DMS53 treated with DMSO at 0.1 percent for 48 hours (cell line): ENCODE measurements around the gene IQSEC1.

Experiments
- DNase-seq: peaks from one replicate; lab custom pipeline; 2025; ENCODE audit not compliant: unreplicated experiment; lab: John Stamatoyannopoulos, UW

The IQSEC1 gene

DNA sequence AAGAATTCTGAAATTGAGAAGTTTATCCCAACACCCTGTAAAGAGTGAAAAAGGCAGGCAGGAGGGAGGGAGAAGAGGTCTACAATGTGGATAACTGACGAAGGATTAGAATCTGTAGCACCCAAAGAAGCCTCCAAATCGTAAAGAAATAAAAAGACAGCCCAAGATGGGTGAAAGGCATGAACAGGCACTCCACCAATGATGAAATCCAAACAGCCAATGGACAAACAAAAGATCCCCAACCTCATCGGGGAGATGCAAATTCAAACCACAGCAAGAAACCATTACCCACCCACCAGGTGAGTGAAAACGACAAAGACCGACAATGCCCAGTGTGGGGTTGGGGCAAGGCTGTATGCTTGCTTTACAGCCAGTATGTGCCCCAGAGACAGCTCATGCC is 85.6 kb downstream of the IQSEC1 start:
- DNase-seq, result no peak

DNA sequence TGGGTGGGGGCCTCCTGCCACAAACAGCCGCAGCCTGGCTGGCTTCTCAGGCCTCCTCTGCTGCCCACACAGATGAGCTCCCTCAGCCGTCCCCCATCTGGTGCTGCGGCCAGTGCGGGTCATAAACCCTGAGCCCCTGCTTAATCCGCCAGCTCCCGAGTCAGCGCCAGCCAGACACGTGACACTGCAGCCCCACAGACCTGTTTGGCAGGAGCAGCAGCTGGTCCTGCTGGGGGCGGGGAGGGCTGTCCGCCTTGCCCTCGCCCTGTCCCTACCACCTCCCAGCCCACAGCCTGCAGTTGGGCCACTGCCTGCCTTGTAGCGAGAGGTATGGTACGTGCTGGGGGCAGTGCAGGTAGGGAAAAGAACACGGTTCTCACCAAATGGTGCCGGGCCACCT is 86.2 kb downstream of the IQSEC1 start:
- no peak for DNase-seq

- no peak for DNase-seq
These were observed 86.7 kb downstream of the IQSEC1 start for GRCh38 chr3:12986521-12986920.

GRCh38 chr3:12986031-12986430 is 87.2 kb downstream of the IQSEC1 start:
- no peak for DNase-seq

- DNase-seq, result no peak
These were observed 88.1 kb downstream of the IQSEC1 start for GRCh38 chr3:12985148-12985547.

GRCh38 chr3:12984023-12984823 is 89.0 kb downstream of the IQSEC1 start:
- no peak for DNase-seq

- DNase-seq, result no peak
These were observed 89.9 kb downstream of the IQSEC1 start for GRCh38 chr3:12983319-12983718.

- DNase-seq, result no peak
These were observed 90.6 kb downstream of the IQSEC1 start for GRCh38 chr3:12982619-12983101.

DNA sequence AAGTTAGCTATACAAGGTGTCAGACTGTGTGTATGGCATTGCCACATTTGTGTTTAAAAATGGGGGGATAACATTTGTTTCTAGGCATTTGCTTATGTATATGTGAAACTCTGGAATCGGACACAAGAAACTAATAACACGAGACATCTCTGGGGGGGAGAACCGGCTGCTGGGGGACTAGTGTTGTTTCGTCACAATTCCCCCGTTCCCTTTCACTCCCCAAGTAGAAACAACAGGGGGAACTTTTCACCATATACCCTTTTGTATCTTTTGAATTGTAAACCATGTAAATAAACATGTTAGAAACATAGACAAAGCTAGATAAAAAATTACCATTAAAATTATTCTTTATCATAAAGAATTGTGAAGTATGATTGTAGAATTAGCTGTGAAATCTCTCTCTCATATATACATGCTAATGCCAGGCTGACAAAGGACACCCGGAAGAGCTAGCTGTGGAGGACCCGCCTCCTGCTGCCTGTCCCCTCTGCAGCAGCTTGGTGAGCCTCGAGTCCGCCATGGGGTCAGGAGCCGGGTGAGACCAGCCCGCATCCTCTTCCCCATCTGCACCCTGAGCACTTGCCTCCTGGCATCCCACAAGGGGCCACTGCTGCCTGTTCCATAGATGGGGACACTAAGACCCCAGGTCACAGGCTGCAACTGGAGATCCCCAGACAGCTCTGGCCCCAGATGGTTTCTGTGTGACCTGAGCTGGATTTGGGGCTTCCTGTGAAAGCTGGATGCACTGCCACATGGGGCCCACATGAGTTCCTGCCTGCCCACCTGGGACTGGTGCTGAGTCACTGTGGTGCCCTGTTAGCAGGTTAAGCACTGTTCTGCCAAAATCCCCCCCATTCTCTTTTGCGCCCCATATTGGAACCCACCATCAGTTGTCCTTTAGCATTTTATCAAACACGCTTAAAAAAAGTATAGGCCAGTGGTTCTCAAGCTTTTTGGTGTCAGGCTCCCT is 91.6 kb downstream of the IQSEC1 start:
- DNase-seq, result no peak

DNA sequence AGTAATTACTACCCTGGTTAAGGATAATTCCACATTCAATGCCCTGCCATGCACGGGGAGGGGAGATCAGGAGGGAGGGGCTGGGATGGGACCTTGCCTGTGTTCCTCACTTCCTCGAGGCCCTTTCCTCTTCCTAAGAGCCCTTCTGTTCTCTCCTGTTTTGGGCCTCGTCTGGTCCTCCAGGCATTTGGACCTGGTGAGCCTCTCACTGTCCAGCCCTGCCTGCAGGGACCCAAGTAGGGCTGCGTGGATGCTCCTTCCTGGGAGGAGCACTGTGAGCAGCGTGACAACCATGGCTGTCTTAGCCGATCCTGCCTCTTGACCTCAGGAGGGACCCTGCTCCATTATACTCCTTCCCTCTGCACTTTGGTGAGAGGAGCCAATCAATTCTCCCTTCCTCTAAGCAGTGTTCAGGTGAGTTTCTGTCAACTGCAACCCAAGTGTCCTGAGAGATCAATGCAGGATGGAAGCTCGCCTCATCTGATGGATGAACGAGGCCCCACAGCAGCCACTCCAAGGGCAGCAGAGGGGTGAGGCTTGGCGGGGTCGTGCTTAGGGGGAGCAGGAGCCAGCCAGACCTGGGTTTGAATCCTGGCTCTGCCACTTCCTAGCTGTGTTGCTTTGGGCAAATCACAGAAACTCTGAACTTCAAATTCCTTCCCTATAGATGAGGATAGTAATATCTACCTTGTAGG is 92.5 kb downstream of the IQSEC1 start:
- DNase-seq, result no peak

DNA sequence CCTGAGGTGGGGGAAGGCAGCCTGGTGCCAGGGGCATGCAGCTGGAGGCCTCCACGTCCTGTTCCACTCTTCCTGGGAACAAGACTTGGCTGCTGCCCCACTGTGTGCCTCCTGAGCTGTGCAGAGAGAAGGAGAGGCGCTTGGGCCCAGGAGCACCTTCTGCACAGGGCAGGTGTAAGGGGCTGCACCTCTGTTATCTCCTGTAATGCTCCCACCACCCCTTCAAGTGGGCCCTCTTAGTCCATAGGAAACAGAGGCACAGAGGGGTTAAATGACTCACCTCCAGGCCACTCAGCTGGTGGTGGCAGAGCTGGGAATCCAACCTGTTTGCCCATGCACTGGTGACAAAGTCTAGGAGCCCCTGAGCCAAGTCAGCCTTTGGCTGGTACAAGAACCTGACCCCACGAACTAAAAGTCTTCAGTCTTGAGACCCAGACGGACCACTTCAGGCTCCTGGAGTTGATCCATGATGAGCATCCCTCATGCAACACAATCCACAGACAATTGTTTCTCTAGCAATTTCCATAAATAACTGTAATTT is 93.2 kb downstream of the IQSEC1 start:
- no peak for DNase-seq

- no peak for DNase-seq
These were observed 93.9 kb downstream of the IQSEC1 start for GRCh38 chr3:12979151-12979946.

- no peak for DNase-seq
These were observed 94.5 kb downstream of the IQSEC1 start for GRCh38 chr3:12978682-12979081.

DNA sequence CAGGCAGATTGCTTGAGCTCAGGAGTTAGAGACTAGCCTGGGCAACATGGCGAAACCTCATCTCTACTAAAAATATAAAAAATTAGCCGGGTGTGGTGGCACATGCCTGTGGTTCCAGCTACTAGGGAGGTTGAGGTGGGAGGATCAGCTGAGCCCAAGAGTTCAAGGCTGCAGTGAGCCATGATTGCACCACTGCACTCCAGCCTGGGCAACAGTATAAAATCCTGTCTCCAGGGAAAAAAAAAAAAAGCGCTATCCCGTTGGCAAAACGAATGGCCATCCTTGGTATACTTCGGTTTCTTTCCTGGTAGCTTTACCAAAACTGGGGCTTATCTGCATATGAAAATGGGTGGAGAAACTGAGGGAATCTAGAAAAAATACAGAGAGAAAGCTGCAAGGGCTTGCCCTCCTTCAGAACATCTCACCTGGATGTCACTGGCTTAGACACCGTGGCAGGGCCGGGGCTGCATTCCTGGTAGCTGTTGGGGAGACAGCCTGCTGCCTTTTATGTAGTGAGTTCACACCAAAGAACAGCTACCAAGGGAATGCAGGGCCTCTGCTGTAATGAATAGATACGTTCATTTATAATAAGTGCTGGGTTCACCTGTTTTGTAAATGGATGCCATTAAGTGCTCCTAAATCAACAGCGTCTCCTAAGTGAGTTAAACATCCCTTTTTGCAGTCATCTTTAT is 96.0 kb downstream of the IQSEC1 start:
- no peak for DNase-seq

GRCh38 chr3:12975748-12976522 is 97.3 kb downstream of the IQSEC1 start:
- no peak for DNase-seq

- DNase-seq, result no peak
These were observed 98.4 kb downstream of the IQSEC1 start for GRCh38 chr3:12974819-12975218.

GRCh38 chr3:12974334-12974733 is 98.9 kb downstream of the IQSEC1 start:
- DNase-seq, result no peak

DNA sequence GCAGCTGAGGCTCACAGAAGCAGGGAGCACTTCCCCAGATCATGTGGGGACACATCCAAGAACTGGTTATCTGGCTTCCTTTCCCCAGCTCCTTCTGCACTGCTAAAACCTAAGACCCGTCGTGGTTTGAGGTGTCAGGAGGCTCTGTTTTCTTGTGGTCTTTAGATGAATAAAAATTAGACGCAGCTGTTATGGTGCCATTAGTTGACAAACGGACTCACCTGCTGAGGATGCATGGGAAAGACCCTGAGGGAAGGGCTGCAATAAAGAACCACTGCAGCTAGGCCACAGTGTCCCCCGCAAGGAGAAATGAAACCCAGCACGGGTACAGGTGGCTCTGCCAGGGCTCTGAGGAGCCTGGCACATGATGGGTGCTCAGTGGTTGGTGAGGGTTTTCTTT is 99.4 kb downstream of the IQSEC1 start:
- DNase-seq, result no peak
